Measurements from ENCODE around the gene MAPK7.

The MAPK7 gene

GRCh38 chr17:19424934-19425868 lies 46.9 kb downstream of the MAPK7 start:
- DNase-seq = no peak

GRCh38 chr17:19426631-19427030 lies 48.3 kb downstream of the MAPK7 start:
- DNase-seq = no peak

DNA sequence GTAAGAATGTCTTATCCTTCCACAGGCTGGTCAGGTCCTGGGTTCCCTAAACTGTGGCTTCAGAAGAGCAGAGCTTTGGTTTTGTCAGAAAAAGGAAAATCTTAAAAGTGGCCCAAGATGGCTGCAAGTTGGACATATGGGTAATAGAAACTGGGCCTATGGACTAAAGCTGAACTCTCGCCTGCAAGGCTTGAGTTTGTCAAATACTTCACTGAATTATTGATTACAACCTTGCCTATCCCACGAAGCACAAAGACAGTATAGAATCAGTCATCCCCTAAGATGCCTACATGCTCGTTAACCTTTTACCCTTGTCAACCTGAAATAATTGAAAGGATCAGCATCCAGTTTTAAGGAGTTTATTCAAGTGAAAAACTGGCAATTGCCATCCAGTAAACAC lies 53.4 kb downstream of the MAPK7 start:
- no peak for DNase-seq

Measured in CD4-positive, alpha-beta T cell treated with Interleukin-15 for 1 hour (primary cell).